Activated B cell treated with CpG ODN at 0.5 μM for 24 hours (primary cell): ENCODE measurements around the gene UBE2E2. TPM values are rescaled to one million over a fixed set of nuclear protein-coding genes. Genes with fewer than 3 reads are reported as not detected.

Experiments
- ATAC-seq: fragments of 200-7000 bp; cut with Tn5 transposase; one replicate; pipeline ENCODE4 v1.10.0; 2021; ENCODE audit warnings: low read depth, mild to moderate bottlenecking, moderate library complexity
- CTCF ChIA-PET: fragments of 350-600 bp; sonication (Branson Sonifier 250); formaldehyde crosslinking; loops from one replicate; lab custom pipeline; 2021; ENCODE audit warnings: antibody characterized with exemption; lab: Charles Lee
- POLR2A ChIA-PET: fragments of 350-600 bp; sonication (Branson Sonifier 250); formaldehyde crosslinking; loops from one replicate; lab custom pipeline; 2021; ENCODE audit warnings: antibody characterized with exemption; lab: Charles Lee
- DNase-seq: peaks from one replicate; pipeline ENCODE4 v3.0.0; 2022
- H3K27ac Mint-ChIP-seq: one replicate; pipeline ENCODE4 v1.8.0; 2020; ENCODE audit warnings: mixed read lengths
- H3K27me3 Mint-ChIP-seq: one replicate; pipeline ENCODE4 v1.8.0; 2021; ENCODE audit warnings: mixed read lengths
- H3K36me3 Mint-ChIP-seq: one replicate; pipeline ENCODE4 v1.8.0; 2021; ENCODE audit warnings: low read depth, mixed read lengths
- H3K4me1 Mint-ChIP-seq: one replicate; pipeline ENCODE4 v1.8.0; 2021; ENCODE audit warnings: mixed read lengths
- H3K4me3 Mint-ChIP-seq: one replicate; pipeline ENCODE4 v1.8.0; 2020; ENCODE audit warnings: mild to moderate bottlenecking, mixed read lengths
- H3K9me3 Mint-ChIP-seq: one replicate; pipeline ENCODE4 v1.8.0; 2020; ENCODE audit warnings: mixed read lengths
- intact Hi-C: fragments of 100-400 bp; cut with micrococcal nuclease; formaldehyde crosslinking; loops from one replicate; pipeline ENCODE4 v1.15.1; 2024
- total RNA-seq: library from RNA; stranded (reverse); gene quantifications from 2 replicates; pipeline ENCODE4 v1.2.3, GENCODE V29; 2022
- TF ChIP-seq, protein P1 (sequence below): fragments of 200-600 bp; IDR thresholded peaks from one replicate; pipeline ENCODE4 v1.8.0; 2022; ENCODE audit warnings: antibody characterized with exemption, mild to moderate bottlenecking

The UBE2E2 gene
- total RNA-seq, 1 donor from 2014 or later = 48.5 TPM

GRCh38 chr3:23548706-23549105 lies 345.6 kb downstream of the UBE2E2 start:
- Mint-ChIP-seq H3K27me3 (no peaks in the 10 kb centered on the region), H3K4me3 (no peak overlapping the region), H3K27ac (no peak overlapping the region), H3K36me3 (peaks cover 2% of the 10 kb centered on the region), H3K9me3 (no peaks in the 10 kb centered on the region), H3K4me1 (peaks cover 12% of the 10 kb centered on the region)
- TF ChIP-seq, protein P1, sequence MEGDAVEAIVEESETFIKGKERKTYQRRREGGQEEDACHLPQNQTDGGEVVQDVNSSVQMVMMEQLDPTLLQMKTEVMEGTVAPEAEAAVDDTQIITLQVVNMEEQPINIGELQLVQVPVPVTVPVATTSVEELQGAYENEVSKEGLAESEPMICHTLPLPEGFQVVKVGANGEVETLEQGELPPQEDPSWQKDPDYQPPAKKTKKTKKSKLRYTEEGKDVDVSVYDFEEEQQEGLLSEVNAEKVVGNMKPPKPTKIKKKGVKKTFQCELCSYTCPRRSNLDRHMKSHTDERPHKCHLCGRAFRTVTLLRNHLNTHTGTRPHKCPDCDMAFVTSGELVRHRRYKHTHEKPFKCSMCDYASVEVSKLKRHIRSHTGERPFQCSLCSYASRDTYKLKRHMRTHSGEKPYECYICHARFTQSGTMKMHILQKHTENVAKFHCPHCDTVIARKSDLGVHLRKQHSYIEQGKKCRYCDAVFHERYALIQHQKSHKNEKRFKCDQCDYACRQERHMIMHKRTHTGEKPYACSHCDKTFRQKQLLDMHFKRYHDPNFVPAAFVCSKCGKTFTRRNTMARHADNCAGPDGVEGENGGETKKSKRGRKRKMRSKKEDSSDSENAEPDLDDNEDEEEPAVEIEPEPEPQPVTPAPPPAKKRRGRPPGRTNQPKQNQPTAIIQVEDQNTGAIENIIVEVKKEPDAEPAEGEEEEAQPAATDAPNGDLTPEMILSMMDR = no peak
- intact Hi-C loops = no loop called here
- POLR2A ChIA-PET = no interaction called here
- CTCF ChIA-PET = no interaction called here
- DNase-seq (no peak), ATAC-seq (no peak)

- ChIA-PET CTCF (no interaction called here), POLR2A (no interaction called here)
- H3K4me1 Mint-ChIP-seq = peaks cover 12% of the 10 kb centered on the region
- ATAC-seq (no peak), DNase-seq (no peak)
- no peaks in the 10 kb centered on the region for H3K27me3 Mint-ChIP-seq
- H3K27ac Mint-ChIP-seq = no peak overlapping the region
- intact Hi-C loops = no loop called here
- H3K4me3 Mint-ChIP-seq = no peak overlapping the region
- TF ChIP-seq, protein P1 = no peak
- H3K9me3 Mint-ChIP-seq = no peaks in the 10 kb centered on the region
- H3K36me3 Mint-ChIP-seq = peaks cover 2% of the 10 kb centered on the region
These were observed 346.2 kb downstream of the UBE2E2 start for GRCh38 chr3:23549148-23549910.

- TF ChIP-seq, protein P1 = no peak
- no peak for DNase-seq
- POLR2A ChIA-PET = no interaction called here
- Mint-ChIP-seq H3K9me3 (no peaks in the 10 kb centered on the region), H3K36me3 (peaks cover 5% of the 10 kb centered on the region), H3K27ac (no peak overlapping the region), H3K4me3 (no peak overlapping the region), H3K27me3 (no peaks in the 10 kb centered on the region), H3K4me1 (peaks cover 12% of the 10 kb centered on the region)
- CTCF ChIA-PET = no interaction called here
- ATAC-seq = no peak
- intact Hi-C loops = no loop called here
These were observed 347.3 kb downstream of the UBE2E2 start for GRCh38 chr3:23550402-23550801.

DNA sequence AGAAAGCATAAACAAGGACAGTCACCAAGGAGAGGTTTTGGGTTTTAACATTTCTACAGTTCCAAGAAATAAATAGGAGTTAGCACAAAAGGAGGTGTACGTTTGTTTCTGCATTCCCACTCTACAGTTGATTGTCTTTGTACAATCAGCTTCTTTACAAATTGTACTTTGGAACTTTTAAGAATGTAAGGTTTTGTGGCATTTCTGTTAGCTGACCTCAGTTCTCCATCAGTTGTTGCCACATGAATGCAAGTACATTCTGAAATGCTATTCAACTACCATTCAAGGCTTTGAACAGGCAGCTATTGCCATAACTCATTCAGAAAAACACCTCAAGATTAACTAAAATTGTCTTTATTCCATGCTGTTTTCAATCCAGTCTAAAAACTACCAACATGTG lies 349.4 kb downstream of the UBE2E2 start:
- Mint-ChIP-seq H3K4me3 (no peak overlapping the region), H3K9me3 (no peaks in the 10 kb centered on the region), H3K27ac (no peak overlapping the region), H3K4me1 (peaks cover 12% of the 10 kb centered on the region), H3K27me3 (no peaks in the 10 kb centered on the region), H3K36me3 (peaks cover 9% of the 10 kb centered on the region)
- ATAC-seq (no peak), DNase-seq (no peak)
- TF ChIP-seq, protein P1 = no peak
- ChIA-PET POLR2A (no interaction called here), CTCF (no interaction called here)
- intact Hi-C loops = no loop called here

DNA sequence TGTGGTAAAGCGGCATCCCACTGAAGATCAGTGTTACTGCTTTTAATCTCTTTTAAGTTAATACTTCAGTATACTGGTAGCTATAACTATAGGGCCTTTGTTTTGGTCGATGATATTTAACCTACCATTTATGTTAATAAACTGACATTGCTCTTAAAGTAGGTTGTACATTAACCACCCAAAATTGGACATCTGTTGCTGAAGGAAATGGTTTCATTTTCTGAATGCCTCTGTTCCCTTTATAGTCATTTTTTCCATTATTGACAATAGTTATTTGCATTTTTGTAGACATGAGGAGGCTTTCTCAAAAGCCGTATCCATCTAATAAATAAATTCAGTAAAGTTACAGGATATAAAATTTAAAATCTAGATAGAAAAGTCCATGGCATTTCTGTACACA lies 350.2 kb downstream of the UBE2E2 start:
- Mint-ChIP-seq H3K27me3 (no peaks in the 10 kb centered on the region), H3K9me3 (no peaks in the 10 kb centered on the region), H3K4me1 (peaks cover 12% of the 10 kb centered on the region), H3K27ac (no peak overlapping the region), H3K36me3 (peaks cover 14% of the 10 kb centered on the region), H3K4me3 (no peak overlapping the region)
- ChIA-PET CTCF (no interaction called here), POLR2A (no interaction called here)
- no peak for ATAC-seq
- DNase-seq = no peak
- TF ChIP-seq, protein P1 = no peak
- intact Hi-C loops = no loop called here
